ENCODE measurements around the gene RTRAF. TPM values are rescaled to one million over a fixed set of nuclear protein-coding genes. Genes with fewer than 3 reads are reported as not detected.

RTRAF gene
- total RNA-seq, 1 experiment from 2014 or later, result 282 TPM

DNA sequence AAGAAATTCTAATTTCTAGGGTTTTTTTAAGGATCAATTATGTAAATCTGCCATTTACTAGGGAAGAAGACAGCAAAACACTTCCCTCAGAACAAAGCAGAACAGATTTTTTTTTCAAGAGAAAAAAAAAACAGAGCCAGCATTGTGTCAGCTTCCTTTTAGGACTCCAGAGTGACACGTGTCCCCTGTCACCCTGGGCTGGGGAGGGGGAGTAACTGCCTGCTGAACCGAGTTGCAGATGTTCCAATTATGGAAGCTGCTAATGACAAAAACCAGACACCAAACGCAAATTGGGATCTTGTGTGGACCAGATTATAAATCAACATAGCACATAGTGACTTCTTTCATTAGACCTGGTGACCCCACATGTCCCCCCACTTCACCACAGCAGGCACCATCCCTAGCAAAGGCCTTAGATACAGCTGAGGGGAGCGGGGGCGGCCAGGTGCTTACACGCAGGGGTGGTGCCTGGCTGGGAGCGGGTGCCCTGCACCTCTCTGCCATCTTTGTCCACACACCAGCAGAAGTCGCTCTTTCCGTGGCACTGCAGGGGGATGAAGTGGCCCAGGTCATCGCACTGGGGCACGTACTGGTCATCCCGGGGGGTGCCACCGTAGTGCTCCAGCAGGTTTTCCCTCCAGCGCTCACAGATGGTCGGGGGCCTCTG, 25.4 kb downstream of the RTRAF start (continued):
- TF ChIP-seq, protein P1, sequence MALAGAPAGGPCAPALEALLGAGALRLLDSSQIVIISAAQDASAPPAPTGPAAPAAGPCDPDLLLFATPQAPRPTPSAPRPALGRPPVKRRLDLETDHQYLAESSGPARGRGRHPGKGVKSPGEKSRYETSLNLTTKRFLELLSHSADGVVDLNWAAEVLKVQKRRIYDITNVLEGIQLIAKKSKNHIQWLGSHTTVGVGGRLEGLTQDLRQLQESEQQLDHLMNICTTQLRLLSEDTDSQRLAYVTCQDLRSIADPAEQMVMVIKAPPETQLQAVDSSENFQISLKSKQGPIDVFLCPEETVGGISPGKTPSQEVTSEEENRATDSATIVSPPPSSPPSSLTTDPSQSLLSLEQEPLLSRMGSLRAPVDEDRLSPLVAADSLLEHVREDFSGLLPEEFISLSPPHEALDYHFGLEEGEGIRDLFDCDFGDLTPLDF (CRISPR knock-in tag; IDR thresholded peaks at IDR 0.05), result no peak
- no peak for TF ChIP-seq SOX15 (CRISPR knock-in tag; IDR thresholded peaks at IDR 0.05)
- TF ChIP-seq HMGA2 (CRISPR knock-in tag; IDR thresholded peaks at IDR 0.05), result no peak
- TF ChIP-seq NR2C2 (CRISPR knock-in tag; IDR thresholded peaks at IDR 0.05), result no peak
- no peak for TF ChIP-seq ZNF416 (CRISPR knock-in tag; IDR thresholded peaks at IDR 0.05)
- TF ChIP-seq TEAD4 (CRISPR knock-in tag; IDR thresholded peaks at IDR 0.05), result no peak
- TF ChIP-seq NFYB (CRISPR knock-in tag; conservative IDR thresholded peaks at IDR 0.05; ENCODE audit: low read depth), result no peak
- TF ChIP-seq, protein P2, sequence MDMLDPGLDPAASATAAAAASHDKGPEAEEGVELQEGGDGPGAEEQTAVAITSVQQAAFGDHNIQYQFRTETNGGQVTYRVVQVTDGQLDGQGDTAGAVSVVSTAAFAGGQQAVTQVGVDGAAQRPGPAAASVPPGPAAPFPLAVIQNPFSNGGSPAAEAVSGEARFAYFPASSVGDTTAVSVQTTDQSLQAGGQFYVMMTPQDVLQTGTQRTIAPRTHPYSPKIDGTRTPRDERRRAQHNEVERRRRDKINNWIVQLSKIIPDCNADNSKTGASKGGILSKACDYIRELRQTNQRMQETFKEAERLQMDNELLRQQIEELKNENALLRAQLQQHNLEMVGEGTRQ (CRISPR knock-in tag; IDR thresholded peaks at IDR 0.05), result no peak
- TF ChIP-seq TCF7 (CRISPR knock-in tag; IDR thresholded peaks at IDR 0.05; ENCODE audit: low read depth), result no peak

DNA sequence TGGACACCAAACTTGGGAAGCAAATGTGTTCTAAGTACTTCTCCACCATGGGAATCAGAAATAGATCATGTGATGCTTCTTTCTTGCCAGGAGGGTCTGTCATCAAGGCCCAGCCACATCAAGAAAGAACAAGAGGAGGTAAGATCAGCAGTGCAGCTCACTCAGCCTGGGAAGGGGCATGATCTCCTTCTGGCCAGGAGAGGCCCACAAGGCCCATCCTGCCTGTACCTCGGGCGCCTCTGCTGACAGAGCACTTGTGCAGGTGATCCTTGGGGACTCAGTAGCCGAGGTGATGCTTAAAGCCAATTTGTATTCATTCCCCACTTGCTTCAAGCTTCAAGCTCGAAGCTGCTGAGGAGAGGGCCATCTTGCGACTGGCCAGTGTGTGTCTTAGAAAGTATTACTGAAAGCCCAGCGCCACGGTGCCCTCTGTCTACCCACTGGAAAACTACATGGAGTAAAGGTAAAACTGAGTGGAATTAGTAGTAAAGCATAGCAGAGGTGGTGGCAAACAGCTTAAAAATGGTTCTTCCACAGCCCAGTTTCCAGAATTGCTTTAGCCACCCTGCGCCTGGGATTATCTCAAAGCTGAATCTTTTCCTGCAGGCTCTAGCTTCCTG, 26.2 kb downstream of the RTRAF start:
- CTCF ChIA-PET, result interaction anchor here (0.5 to 2.9 kb wide), 25 partner anchors 9 to 1602 kb away, joined by 3 to 19 read pairs (median 5); partner anchors contain the start of genes NID2 and PTGDR

DNA sequence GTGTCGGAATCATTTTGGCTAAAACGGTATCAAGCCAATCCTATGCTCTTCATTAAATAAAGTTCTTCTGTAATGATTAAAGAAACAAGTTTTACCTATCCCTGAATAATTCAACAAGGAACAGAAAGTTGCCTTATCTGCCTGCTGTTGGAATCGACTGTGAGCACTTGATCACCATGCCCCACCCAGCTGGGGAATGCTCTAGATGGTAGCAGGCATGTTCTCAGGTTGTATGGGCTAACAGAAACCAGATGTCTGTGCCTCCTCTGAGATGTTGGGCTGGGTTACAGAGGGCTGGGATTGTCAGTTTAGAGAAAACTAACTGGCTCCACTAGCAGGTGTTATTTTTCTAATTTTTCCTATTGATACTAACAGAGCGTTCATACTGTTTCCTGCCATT, 28.9 kb downstream of the RTRAF start:
- H3K27ac Mint-ChIP-seq, result no peak overlapping the region
- DNase-seq (ENCODE audit: low spot score) (no peak), ATAC-seq (no peak)
- POLR2A ChIA-PET, result no interaction called here
- CTCF ChIA-PET, result no interaction called here
- peaks cover 44% of the 10 kb centered on the region for H3K4me1 Mint-ChIP-seq
- peaks cover 5% of the 10 kb centered on the region for H3K9me3 Mint-ChIP-seq
- no peaks in the 10 kb centered on the region for H3K36me3 Mint-ChIP-seq
- H3K4me3 Mint-ChIP-seq, result no peak overlapping the region
- no peaks in the 10 kb centered on the region; the same call in 1 of the 2 replicates for H3K27me3 Mint-ChIP-seq (ENCODE audit: low read depth)
- TF ChIP-seq NR3C1 (CRISPR knock-in tag; conservative IDR thresholded peaks at IDR 0.05; ENCODE audit: low read depth) (no peak), ZNF121 (CRISPR knock-in tag; IDR thresholded peaks at IDR 0.05) (no peak)
- TF ChIP-seq, protein P3, sequence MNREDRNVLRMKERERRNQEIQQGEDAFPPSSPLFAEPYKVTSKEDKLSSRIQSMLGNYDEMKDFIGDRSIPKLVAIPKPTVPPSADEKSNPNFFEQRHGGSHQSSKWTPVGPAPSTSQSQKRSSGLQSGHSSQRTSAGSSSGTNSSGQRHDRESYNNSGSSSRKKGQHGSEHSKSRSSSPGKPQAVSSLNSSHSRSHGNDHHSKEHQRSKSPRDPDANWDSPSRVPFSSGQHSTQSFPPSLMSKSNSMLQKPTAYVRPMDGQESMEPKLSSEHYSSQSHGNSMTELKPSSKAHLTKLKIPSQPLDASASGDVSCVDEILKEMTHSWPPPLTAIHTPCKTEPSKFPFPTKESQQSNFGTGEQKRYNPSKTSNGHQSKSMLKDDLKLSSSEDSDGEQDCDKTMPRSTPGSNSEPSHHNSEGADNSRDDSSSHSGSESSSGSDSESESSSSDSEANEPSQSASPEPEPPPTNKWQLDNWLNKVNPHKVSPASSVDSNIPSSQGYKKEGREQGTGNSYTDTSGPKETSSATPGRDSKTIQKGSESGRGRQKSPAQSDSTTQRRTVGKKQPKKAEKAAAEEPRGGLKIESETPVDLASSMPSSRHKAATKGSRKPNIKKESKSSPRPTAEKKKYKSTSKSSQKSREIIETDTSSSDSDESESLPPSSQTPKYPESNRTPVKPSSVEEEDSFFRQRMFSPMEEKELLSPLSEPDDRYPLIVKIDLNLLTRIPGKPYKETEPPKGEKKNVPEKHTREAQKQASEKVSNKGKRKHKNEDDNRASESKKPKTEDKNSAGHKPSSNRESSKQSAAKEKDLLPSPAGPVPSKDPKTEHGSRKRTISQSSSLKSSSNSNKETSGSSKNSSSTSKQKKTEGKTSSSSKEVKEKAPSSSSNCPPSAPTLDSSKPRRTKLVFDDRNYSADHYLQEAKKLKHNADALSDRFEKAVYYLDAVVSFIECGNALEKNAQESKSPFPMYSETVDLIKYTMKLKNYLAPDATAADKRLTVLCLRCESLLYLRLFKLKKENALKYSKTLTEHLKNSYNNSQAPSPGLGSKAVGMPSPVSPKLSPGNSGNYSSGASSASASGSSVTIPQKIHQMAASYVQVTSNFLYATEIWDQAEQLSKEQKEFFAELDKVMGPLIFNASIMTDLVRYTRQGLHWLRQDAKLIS (CRISPR knock-in tag; IDR thresholded peaks at IDR 0.05; ENCODE audit: borderline replicate concordance), result no peak
- TF ChIP-seq, protein P4, sequence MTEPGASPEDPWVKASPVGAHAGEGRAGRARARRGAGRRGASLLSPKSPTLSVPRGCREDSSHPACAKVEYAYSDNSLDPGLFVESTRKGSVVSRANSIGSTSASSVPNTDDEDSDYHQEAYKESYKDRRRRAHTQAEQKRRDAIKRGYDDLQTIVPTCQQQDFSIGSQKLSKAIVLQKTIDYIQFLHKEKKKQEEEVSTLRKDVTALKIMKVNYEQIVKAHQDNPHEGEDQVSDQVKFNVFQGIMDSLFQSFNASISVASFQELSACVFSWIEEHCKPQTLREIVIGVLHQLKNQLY (CRISPR knock-in tag; IDR thresholded peaks at IDR 0.05), result no peak
- TF ChIP-seq, protein P5, sequence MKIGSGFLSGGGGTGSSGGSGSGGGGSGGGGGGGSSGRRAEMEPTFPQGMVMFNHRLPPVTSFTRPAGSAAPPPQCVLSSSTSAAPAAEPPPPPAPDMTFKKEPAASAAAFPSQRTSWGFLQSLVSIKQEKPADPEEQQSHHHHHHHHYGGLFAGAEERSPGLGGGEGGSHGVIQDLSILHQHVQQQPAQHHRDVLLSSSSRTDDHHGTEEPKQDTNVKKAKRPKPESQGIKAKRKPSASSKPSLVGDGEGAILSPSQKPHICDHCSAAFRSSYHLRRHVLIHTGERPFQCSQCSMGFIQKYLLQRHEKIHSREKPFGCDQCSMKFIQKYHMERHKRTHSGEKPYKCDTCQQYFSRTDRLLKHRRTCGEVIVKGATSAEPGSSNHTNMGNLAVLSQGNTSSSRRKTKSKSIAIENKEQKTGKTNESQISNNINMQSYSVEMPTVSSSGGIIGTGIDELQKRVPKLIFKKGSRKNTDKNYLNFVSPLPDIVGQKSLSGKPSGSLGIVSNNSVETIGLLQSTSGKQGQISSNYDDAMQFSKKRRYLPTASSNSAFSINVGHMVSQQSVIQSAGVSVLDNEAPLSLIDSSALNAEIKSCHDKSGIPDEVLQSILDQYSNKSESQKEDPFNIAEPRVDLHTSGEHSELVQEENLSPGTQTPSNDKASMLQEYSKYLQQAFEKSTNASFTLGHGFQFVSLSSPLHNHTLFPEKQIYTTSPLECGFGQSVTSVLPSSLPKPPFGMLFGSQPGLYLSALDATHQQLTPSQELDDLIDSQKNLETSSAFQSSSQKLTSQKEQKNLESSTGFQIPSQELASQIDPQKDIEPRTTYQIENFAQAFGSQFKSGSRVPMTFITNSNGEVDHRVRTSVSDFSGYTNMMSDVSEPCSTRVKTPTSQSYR (CRISPR knock-in tag; IDR thresholded peaks at IDR 0.05), result no peak

More for the DNA sequence above, 26.2 kb downstream of the RTRAF start:
- DNase-seq (ENCODE audit: low spot score) (peak; percentile 55), ATAC-seq (peak; percentile 75)
- Mint-ChIP-seq H3K4me3 (no peak overlapping the region), H3K36me3 (peaks cover 12% of the 10 kb centered on the region), H3K4me1 (peaks cover 36% of the 10 kb centered on the region), H3K9me3 (no peaks in the 10 kb centered on the region), H3K27me3 (ENCODE audit: low read depth) (no peaks in the 10 kb centered on the region), H3K27ac (no peak overlapping the region)
- TF ChIP-seq, protein P6, sequence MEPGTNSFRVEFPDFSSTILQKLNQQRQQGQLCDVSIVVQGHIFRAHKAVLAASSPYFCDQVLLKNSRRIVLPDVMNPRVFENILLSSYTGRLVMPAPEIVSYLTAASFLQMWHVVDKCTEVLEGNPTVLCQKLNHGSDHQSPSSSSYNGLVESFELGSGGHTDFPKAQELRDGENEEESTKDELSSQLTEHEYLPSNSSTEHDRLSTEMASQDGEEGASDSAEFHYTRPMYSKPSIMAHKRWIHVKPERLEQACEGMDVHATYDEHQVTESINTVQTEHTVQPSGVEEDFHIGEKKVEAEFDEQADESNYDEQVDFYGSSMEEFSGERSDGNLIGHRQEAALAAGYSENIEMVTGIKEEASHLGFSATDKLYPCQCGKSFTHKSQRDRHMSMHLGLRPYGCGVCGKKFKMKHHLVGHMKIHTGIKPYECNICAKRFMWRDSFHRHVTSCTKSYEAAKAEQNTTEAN (CRISPR knock-in tag; IDR thresholded peaks at IDR 0.05), result no peak
- TF ChIP-seq, protein P5 (CRISPR knock-in tag; IDR thresholded peaks at IDR 0.05), result no peak
- POLR2A ChIA-PET, result no interaction called here

Measured in WTC11 (cell line).